Natural killer cell (primary cell): ENCODE measurements around the gene OS9. TPM values are rescaled to one million over a fixed set of nuclear protein-coding genes. Genes with fewer than 3 reads are reported as not detected.
"Not testable (repeated sequence)": the region's sequence is repeated elsewhere in the genome, so short reads cannot be mapped to it uniquely, and the experiment has no call there.

Source experiments
- ATAC-seq, 3 donors: fragments of 150-1000 bp in 2 of 3; fragments of 200-7000 bp in 1 of 3; cut with Tn5 transposase; 1 replicate in 1 of 3; 2 replicates in 2 of 3; pipeline ENCODE4 v1.10.0; 2021; ENCODE audit warnings: mild to moderate bottlenecking in 2 of 3, moderate library complexity in 2 of 3
- DNase-seq, 2 donors: peaks; one replicate each; pipeline versions ENCODE4 v3.0.0 to v3.0.0-alpha.2; 2013 to 2021; ENCODE audit warnings: mixed read lengths in 1 of 2
- H3K27ac ChIP-seq: one replicate; pipeline ENCODE4 v1.5.1; 2013; ENCODE audit warnings: mild to moderate bottlenecking, low read length
- H3K27me3 ChIP-seq: one replicate; pipeline ENCODE4 v1.6.1; 2013; ENCODE audit warnings: low read length; ENCODE audit not compliant: control insufficient read depth, insufficient read depth
- H3K36me3 ChIP-seq: one replicate; pipeline ENCODE4 v1.6.1; 2013; ENCODE audit warnings: low read length; ENCODE audit not compliant: control insufficient read depth, insufficient read depth
- H3K4me1 ChIP-seq: one replicate; pipeline ENCODE4 v1.6.1; 2013; ENCODE audit warnings: low read length; ENCODE audit not compliant: control insufficient read depth, insufficient read depth
- H3K4me3 ChIP-seq: one replicate; pipeline ENCODE4 v1.5.1; 2013; ENCODE audit warnings: low read length
- H3K9me3 ChIP-seq: one replicate; pipeline ENCODE4 v1.6.1; 2013; ENCODE audit warnings: low read length; ENCODE audit not compliant: control insufficient read depth, insufficient read depth
- H3K27ac Mint-ChIP-seq, 2 donors: one replicate each; pipeline ENCODE4 v1.8.0; 2022; ENCODE audit warnings: mild to moderate bottlenecking in 2 of 2, mixed read lengths in 2 of 2, moderate library complexity in 1 of 2
- H3K27me3 Mint-ChIP-seq, 2 donors: one replicate each; pipeline ENCODE4 v1.8.0; 2022; ENCODE audit warnings: low read depth in 2 of 2, mixed read lengths in 2 of 2
- H3K36me3 Mint-ChIP-seq: one replicate; pipeline ENCODE4 v1.8.0; 2022; ENCODE audit warnings: mixed read lengths
- H3K4me1 Mint-ChIP-seq, 2 donors: one replicate each; pipeline ENCODE4 v1.8.0; 2022; ENCODE audit warnings: mixed read lengths in 2 of 2
- H3K4me3 Mint-ChIP-seq: one replicate; pipeline ENCODE4 v1.8.0; 2022; ENCODE audit warnings: mild to moderate bottlenecking, moderate library complexity, mixed read lengths
- H3K9me3 Mint-ChIP-seq, 2 donors: one replicate each; pipeline ENCODE4 v1.8.0; 2022; ENCODE audit warnings: mixed read lengths in 2 of 2
- WGBS: methylation state at CpG from one replicate; pipeline ENCODE4 v1.1.7; 2013; ENCODE audit warnings: missing lambda C conversion rate; ENCODE audit not compliant: insufficient coverage; 5-methylcytosine and 5-hydroxymethylcytosine counted together
- intact Hi-C: fragments of 100-400 bp; cut with micrococcal nuclease; formaldehyde crosslinking; loops from one replicate; pipeline ENCODE4 v1.14.2; 2022
- total RNA-seq, 4 donors: library from RNA; stranded (reverse); fragments of 120-200 nt in 1 of 4; gene quantifications; one replicate each; pipeline versions ENCODE4 v1.2.3 to v1.2.4, GENCODE V29; 2013 to 2022
- TF ChIP-seq, protein P1 (sequence below): fragments of 200-600 bp; IDR thresholded peaks from one replicate; pipeline ENCODE4 v1.8.0; 2022; ENCODE audit warnings: antibody characterized with exemption

The OS9 gene
- total RNA-seq, 3 donors from 2014 or later (not counting 1 experiment from before 2014, with no cell fraction given), result 185 to 221 (median 198) TPM

DNA sequence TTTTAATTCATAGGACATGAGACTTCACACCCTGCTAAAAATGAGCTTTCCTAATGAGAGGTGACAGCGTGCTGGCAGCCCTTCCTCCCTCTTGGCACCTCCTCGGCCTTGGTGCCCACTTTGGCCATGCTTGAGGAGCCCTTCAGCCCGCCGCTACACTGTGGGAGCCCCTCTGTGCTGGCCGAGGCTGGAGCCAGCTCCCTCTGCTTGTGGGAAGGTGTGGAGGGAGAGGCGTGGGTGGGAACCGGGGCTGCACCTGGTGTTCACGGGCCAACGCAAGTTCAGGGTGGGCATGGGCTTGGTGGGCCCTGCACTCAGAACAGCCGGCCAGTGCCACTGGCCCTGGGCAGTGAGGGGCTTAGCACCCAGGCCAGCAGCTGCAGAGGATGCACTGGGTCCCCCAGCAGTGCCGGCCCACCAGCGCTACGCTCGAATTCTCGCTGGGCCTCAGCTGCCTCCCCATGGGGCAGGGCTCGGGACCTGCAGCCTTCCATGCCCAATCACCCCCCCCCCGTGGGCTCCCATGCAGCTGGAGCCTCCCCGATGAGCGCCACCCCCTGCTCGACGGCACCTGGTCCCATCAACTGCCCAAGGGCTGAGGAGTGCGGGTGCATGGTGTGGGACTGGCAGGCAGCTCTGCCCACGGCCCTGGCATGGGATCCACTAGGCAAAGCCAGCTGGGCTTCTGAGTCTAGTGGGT is 38.2 kb upstream of the OS9 start:
- peaks cover 3 to 26% of the 10 kb centered on the region in 2 donors for H3K27me3 Mint-ChIP-seq
- H3K36me3 Mint-ChIP-seq, result no peaks in the 10 kb centered on the region
- H3K4me3 Mint-ChIP-seq, result no peak overlapping the region
- Histone ChIP-seq H3K27me3 (no peaks in the 10 kb centered on the region), H3K4me1 (no peaks in the 10 kb centered on the region), H3K27ac (no peak overlapping the region), H3K36me3 (no peaks in the 10 kb centered on the region), H3K9me3 (no peaks in the 10 kb centered on the region), H3K4me3 (no peak overlapping the region)
- DNase-seq (no peak), ATAC-seq (no peak)
- no peaks in the 10 kb centered on the region for H3K9me3 Mint-ChIP-seq
- intact Hi-C loops, result no loop called here
- TF ChIP-seq, protein P1, sequence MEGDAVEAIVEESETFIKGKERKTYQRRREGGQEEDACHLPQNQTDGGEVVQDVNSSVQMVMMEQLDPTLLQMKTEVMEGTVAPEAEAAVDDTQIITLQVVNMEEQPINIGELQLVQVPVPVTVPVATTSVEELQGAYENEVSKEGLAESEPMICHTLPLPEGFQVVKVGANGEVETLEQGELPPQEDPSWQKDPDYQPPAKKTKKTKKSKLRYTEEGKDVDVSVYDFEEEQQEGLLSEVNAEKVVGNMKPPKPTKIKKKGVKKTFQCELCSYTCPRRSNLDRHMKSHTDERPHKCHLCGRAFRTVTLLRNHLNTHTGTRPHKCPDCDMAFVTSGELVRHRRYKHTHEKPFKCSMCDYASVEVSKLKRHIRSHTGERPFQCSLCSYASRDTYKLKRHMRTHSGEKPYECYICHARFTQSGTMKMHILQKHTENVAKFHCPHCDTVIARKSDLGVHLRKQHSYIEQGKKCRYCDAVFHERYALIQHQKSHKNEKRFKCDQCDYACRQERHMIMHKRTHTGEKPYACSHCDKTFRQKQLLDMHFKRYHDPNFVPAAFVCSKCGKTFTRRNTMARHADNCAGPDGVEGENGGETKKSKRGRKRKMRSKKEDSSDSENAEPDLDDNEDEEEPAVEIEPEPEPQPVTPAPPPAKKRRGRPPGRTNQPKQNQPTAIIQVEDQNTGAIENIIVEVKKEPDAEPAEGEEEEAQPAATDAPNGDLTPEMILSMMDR, result no peak
- no peak overlapping the region for H3K27ac Mint-ChIP-seq
- WGBS, result 81% methylated on average over 22 of the region's 23 CpGs
- H3K4me1 Mint-ChIP-seq, result no peaks in the 10 kb centered on the region

DNA sequence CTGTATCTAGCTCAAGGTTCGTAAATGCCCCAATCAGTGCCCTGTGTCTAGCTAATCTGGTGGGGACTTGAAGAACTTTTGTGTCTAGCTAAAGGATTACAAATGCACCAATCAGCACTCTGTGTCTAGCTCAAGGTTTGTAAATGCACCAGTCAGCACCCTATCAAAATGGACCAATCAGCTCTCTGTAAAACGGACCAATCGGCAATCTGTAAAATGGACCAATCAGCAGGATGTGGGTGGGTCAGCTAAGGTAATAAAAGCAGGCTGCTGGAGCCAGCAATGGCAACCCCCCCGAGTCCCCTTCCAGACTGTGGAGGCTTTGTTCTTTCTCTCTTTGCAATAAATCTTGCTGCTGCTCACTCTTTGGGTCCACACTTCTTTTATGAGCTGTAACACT is 37.5 kb upstream of the OS9 start:
- DNase-seq, H3K36me3 Mint-ChIP-seq, H3K27ac ChIP-seq, ATAC-seq, H3K4me3 Mint-ChIP-seq, H3K4me1 Mint-ChIP-seq, H3K4me1 ChIP-seq, H3K9me3 ChIP-seq, H3K27ac Mint-ChIP-seq, H3K27me3 ChIP-seq, H3K9me3 Mint-ChIP-seq, H3K4me3 ChIP-seq, intact Hi-C loops, H3K36me3 ChIP-seq: not testable (repeated sequence)
- peaks cover 4 to 26% of the 10 kb centered on the region in 2 donors for H3K27me3 Mint-ChIP-seq
- 92% methylated on average over 4 of the region's 4 CpGs for WGBS

DNA sequence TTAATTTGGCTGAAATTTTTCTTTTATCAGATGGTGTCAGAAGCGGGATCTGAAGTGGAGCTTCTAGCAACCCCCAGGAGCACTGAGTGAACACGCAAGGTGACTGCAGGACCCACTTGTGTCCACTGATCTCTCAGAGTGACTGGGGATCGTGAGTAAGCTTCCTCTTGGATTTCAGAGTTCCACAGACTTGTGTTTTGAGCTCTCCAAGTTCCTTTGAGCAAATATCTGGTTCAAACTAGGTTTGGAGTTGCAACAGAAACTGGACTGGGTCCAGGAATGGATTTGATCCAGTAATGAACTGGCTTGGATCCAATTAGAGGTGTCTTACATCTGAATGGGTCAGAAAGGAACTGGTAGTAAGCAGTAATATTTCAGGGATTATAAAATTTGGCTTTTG is 36.2 kb upstream of the OS9 start:
- intact Hi-C loops, result no loop called here
- Mint-ChIP-seq H3K4me1 (no peaks in the 10 kb centered on the region), H3K36me3 (no peaks in the 10 kb centered on the region), H3K9me3 (no peaks in the 10 kb centered on the region), H3K4me3 (no peak overlapping the region), H3K27ac (no peak overlapping the region), H3K27me3 (peaks cover 6 to 26% of the 10 kb centered on the region in 2 donors)
- Histone ChIP-seq H3K4me1 (no peaks in the 10 kb centered on the region), H3K27me3 (no peaks in the 10 kb centered on the region), H3K4me3 (no peak overlapping the region), H3K27ac (no peak overlapping the region), H3K36me3 (no peaks in the 10 kb centered on the region), H3K9me3 (no peaks in the 10 kb centered on the region)
- TF ChIP-seq, protein P1, result no peak
- DNase-seq (no peak), ATAC-seq (no peak)
- 80% methylated on average over 3 of the region's 3 CpGs for WGBS

DNA sequence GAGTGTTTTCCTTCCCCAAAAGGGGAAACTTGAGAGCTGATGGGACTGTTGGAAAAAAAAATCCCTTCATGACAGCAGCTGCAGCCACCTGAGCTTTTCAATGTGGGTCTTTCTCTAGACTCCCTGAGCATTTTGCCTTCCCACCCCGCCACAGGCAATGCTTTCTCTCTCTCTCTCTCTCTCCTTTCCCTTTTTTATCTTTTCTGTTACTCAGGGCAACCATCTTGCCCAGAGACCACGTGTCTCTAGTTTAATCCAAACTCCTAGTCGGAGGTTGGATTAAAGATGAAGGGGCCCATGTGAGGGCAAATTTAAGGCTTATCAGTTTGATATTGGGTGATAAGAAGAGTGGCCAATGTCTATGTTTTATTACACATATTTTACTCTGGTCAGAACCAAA is 35.0 kb upstream of the OS9 start:
- intact Hi-C loops, result no loop called here
- no peak overlapping the region for H3K4me3 Mint-ChIP-seq
- 76% methylated on average over 3 of the region's 3 CpGs for WGBS

More for the DNA sequence above, 35.0 kb upstream of the OS9 start:
- Mint-ChIP-seq H3K36me3 (no peaks in the 10 kb centered on the region), H3K27ac (no peak overlapping the region), H3K27me3 (peaks cover 6 to 26% of the 10 kb centered on the region in 2 donors), H3K9me3 (no peaks in the 10 kb centered on the region), H3K4me1 (no peaks in the 10 kb centered on the region)
- Histone ChIP-seq H3K36me3 (no peaks in the 10 kb centered on the region), H3K27me3 (no peaks in the 10 kb centered on the region), H3K4me1 (no peaks in the 10 kb centered on the region), H3K9me3 (no peaks in the 10 kb centered on the region), H3K27ac (no peak overlapping the region), H3K4me3 (no peak overlapping the region)
- DNase-seq (no peak), ATAC-seq (no peak)
- TF ChIP-seq, protein P1, result no peak
